Measurements from ENCODE around the gene LRRK1.
A peak's percentile ranks its signal among the peaks of the same experiment; 100 is the strongest.

GRCh38 chr15:100973351-100974111, 54.4 kb downstream of the LRRK1 start:
- no peak for TF ChIP-seq NR2C2 (CRISPR knock-in tag; IDR thresholded peaks at IDR 0.05)
- TF ChIP-seq, protein P1, sequence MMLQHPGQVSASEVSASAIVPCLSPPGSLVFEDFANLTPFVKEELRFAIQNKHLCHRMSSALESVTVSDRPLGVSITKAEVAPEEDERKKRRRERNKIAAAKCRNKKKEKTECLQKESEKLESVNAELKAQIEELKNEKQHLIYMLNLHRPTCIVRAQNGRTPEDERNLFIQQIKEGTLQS (CRISPR knock-in tag; conservative IDR thresholded peaks at IDR 0.05) = no peak
- peak; percentile 58; the same call in 1 of the 2 replicates for TF ChIP-seq ZBTB43 (CRISPR knock-in tag; IDR thresholded peaks at IDR 0.05)
- TF ChIP-seq TEAD4 (CRISPR knock-in tag; IDR thresholded peaks at IDR 0.05) = no peak

All from WTC11 (cell line).